BLaER1 treated with 17β-estradiol and CSF1 and Interleukin-3, amounts not matched to agents 10 nM and 100 nM (cell line): ENCODE measurements around the gene TIFAB.
A peak's percentile ranks its signal among the peaks of the same experiment; 100 is the strongest.

Experiments
- H3K27ac ChIP-seq, 11 experiments: shearing (Covaris generic); formaldehyde crosslinking; 2 replicates each; pipeline ENCODE4 v1.8.1; 2022
- H3K27me3 ChIP-seq, 11 experiments: shearing (Covaris generic); formaldehyde crosslinking; 2 replicates each; pipeline ENCODE4 v1.8.1; 2022
- H3K36me3 ChIP-seq, 11 experiments: shearing (Covaris generic); formaldehyde crosslinking; 2 replicates each; pipeline ENCODE4 v1.8.1; 2022
- H3K4me1 ChIP-seq, 10 experiments: shearing (Covaris generic); formaldehyde crosslinking; 2 replicates each; pipeline ENCODE4 v1.8.1; 2022
- H3K4me2 ChIP-seq, 11 experiments: shearing (Covaris generic); formaldehyde crosslinking; 2 replicates each; pipeline ENCODE4 v1.8.1; 2022
- H3K4me3 ChIP-seq, 10 experiments: shearing (Covaris generic); formaldehyde crosslinking; 2 replicates each; pipeline ENCODE4 v1.8.1; 2022
- H3K9ac ChIP-seq, 11 experiments: shearing (Covaris generic); formaldehyde crosslinking; 2 replicates each; pipeline ENCODE4 v1.8.1; 2022
- H3K9me3 ChIP-seq, 11 experiments: shearing (Covaris generic); formaldehyde crosslinking; replicated peaks in 1 of 11; 2 replicates each; pipeline ENCODE4 v1.8.1; 2022
- H4K20me1 ChIP-seq, 11 experiments: shearing (Covaris generic); formaldehyde crosslinking; 2 replicates each; pipeline ENCODE4 v1.8.1; 2022
- Cebpa-rat ChIP-seq, 11 experiments: shearing (Covaris generic); IDR thresholded peaks; 2 replicates each; pipeline ENCODE4 v1.8.1; 2022

The TIFAB gene

GRCh38 chr5:135491552-135492318, 39.6 kb upstream of the TIFAB start:
- no peak overlapping the region for H3K9ac ChIP-seq
- H3K27ac ChIP-seq, result no peak overlapping the region
- H3K4me2 ChIP-seq, result peak overlapping the region in 6 of 11 experiments; percentile 9 to 77 (median 49); a peak in 7 of 22 replicates
- no peak overlapping the region for H3K4me3 ChIP-seq
- no peaks in the 10 kb centered on the region for H3K36me3 ChIP-seq
- peaks cover 0 to 46% (median 23%) of the 10 kb centered on the region in 11 experiments; a peak in 16 of 22 replicates for H4K20me1 ChIP-seq
- H3K27me3 ChIP-seq, result peaks cover 63 to 87% (median 83%) of the 10 kb centered on the region in 11 experiments
- no peak for TF ChIP-seq Cebpa-rat (IDR thresholded peaks at IDR 0.05)
- peaks cover 19 to 80% (median 34%) of the 10 kb centered on the region in 10 experiments for H3K4me1 ChIP-seq
- peaks cover 0 to 37% (median 11%) of the 10 kb centered on the region in 11 experiments; a peak in 13 of 22 replicates for H3K9me3 ChIP-seq

GRCh38 chr5:135491038-135491551, 38.9 kb upstream of the TIFAB start:
- H3K27ac ChIP-seq, result no peak overlapping the region
- no peak overlapping the region for H3K9ac ChIP-seq
- no peak for TF ChIP-seq Cebpa-rat (IDR thresholded peaks at IDR 0.05)
- H3K27me3 ChIP-seq, result peaks cover 70 to 94% (median 89%) of the 10 kb centered on the region in 11 experiments
- peaks cover 0 to 46% (median 23%) of the 10 kb centered on the region in 11 experiments; a peak in 16 of 22 replicates for H4K20me1 ChIP-seq
- peaks cover 19 to 80% (median 34%) of the 10 kb centered on the region in 10 experiments for H3K4me1 ChIP-seq
- 0 out of 20 replicates have a peak overlapping the region, but pooled peaks of 1 of the 10 experiments have one; percentile 3 for H3K4me3 ChIP-seq
- H3K4me2 ChIP-seq, result peak overlapping the region in 2 of 11 experiments; percentile 1 to 9; a peak in 3 of 22 replicates
- peaks cover 0 to 37% (median 11%) of the 10 kb centered on the region in 11 experiments; a peak in 13 of 22 replicates for H3K9me3 ChIP-seq
- no peaks in the 10 kb centered on the region for H3K36me3 ChIP-seq

GRCh38 chr5:135490245-135491037, 38.3 kb upstream of the TIFAB start:
- H3K9ac ChIP-seq, result no peak overlapping the region
- peaks cover 0 to 46% (median 23%) of the 10 kb centered on the region in 11 experiments; a peak in 16 of 22 replicates for H4K20me1 ChIP-seq
- H3K36me3 ChIP-seq, result no peaks in the 10 kb centered on the region
- H3K4me2 ChIP-seq, result peak overlapping the region; percentile 67 to 93 (median 74); a peak in 21 of 22 replicates
- peaks cover 76 to 100% (median 96%) of the 10 kb centered on the region in 11 experiments for H3K27me3 ChIP-seq
- TF ChIP-seq Cebpa-rat (IDR thresholded peaks at IDR 0.05), result no peak
- H3K4me1 ChIP-seq, result peaks cover 19 to 80% (median 34%) of the 10 kb centered on the region in 10 experiments
- H3K9me3 ChIP-seq, result peaks cover 0 to 37% (median 8%) of the 10 kb centered on the region in 11 experiments; a peak in 12 of 22 replicates
- H3K4me3 ChIP-seq, result peak overlapping the region in 7 of 10 experiments; percentile 3 to 63 (median 46); a peak in 5 of 20 replicates
- no peak overlapping the region for H3K27ac ChIP-seq

GRCh38 chr5:135489466-135490244, 37.5 kb upstream of the TIFAB start:
- Histone ChIP-seq H3K4me1 (peaks cover 19 to 75% (median 34%) of the 10 kb centered on the region in 10 experiments), H3K27me3 (peaks cover 78 to 100% (median 99%) of the 10 kb centered on the region in 11 experiments), H4K20me1 (peaks cover 0 to 46% (median 23%) of the 10 kb centered on the region in 11 experiments; a peak in 16 of 22 replicates), H3K4me2 (peak overlapping the region; percentile 67 to 93 (median 74)), H3K4me3 (peak overlapping the region; percentile 33 to 63 (median 48)), H3K9me3 (peaks cover 0 to 29% (median 5%) of the 10 kb centered on the region in 11 experiments; a peak in 10 of 22 replicates), H3K9ac (0 out of 22 replicates have a peak overlapping the region, but pooled peaks of 2 of the 11 experiments have one; percentile 47 to 52), H3K27ac (no peak overlapping the region), H3K36me3 (no peaks in the 10 kb centered on the region)
- TF ChIP-seq Cebpa-rat (IDR thresholded peaks at IDR 0.05), result no peak

GRCh38 chr5:135488727-135489465, 36.7 kb upstream of the TIFAB start:
- Histone ChIP-seq H3K27ac (no peak overlapping the region), H3K9ac (peak overlapping the region in 4 of 11 experiments; percentile 12 to 52 (median 45); a peak in 4 of 22 replicates), H3K36me3 (no peaks in the 10 kb centered on the region), H3K4me1 (peaks cover 19 to 67% (median 34%) of the 10 kb centered on the region in 10 experiments), H4K20me1 (peaks cover 0 to 46% (median 23%) of the 10 kb centered on the region in 11 experiments; a peak in 16 of 22 replicates), H3K9me3 (peaks cover 0 to 22% (median 5%) of the 10 kb centered on the region in 11 experiments; a peak in 10 of 22 replicates), H3K4me2 (peak overlapping the region; percentile 67 to 93 (median 74)), H3K27me3 (peaks cover 78 to 96% (median 92%) of the 10 kb centered on the region in 11 experiments), H3K4me3 (peak overlapping the region; percentile 33 to 63 (median 48))
- no peak for TF ChIP-seq Cebpa-rat (IDR thresholded peaks at IDR 0.05)

GRCh38 chr5:135487839-135488514, 35.8 kb upstream of the TIFAB start:
- H3K4me3 ChIP-seq, result peak overlapping the region in 2 of 10 experiments; percentile 52 to 59; a peak in 3 of 20 replicates
- H3K4me2 ChIP-seq, result peak overlapping the region in 2 of 11 experiments; percentile 88 to 93; a peak in 5 of 22 replicates

GRCh38 chr5:135487037-135487395, 34.9 kb upstream of the TIFAB start:
- H3K4me2 ChIP-seq, result no peak overlapping the region; a peak in 2 of 22 replicates
- H3K36me3 ChIP-seq, result no peaks in the 10 kb centered on the region
- no peak overlapping the region for H3K4me3 ChIP-seq
- no peak overlapping the region for H3K9ac ChIP-seq
- no peak overlapping the region for H3K27ac ChIP-seq
- peaks cover 0 to 16% (median 5%) of the 10 kb centered on the region in 11 experiments; a peak in 10 of 22 replicates for H3K9me3 ChIP-seq
- peaks cover 67 to 77% (median 74%) of the 10 kb centered on the region in 11 experiments for H3K27me3 ChIP-seq
- H3K4me1 ChIP-seq, result peaks cover 19 to 57% (median 31%) of the 10 kb centered on the region in 10 experiments
- H4K20me1 ChIP-seq, result peaks cover 0 to 46% (median 23%) of the 10 kb centered on the region in 11 experiments; a peak in 16 of 22 replicates
- no peak for TF ChIP-seq Cebpa-rat (IDR thresholded peaks at IDR 0.05)

More at GRCh38 chr5:135487839-135488514, 35.8 kb upstream of the TIFAB start:
- Histone ChIP-seq H3K9ac (no peak overlapping the region), H3K4me1 (peaks cover 19 to 58% (median 32%) of the 10 kb centered on the region in 10 experiments), H3K27me3 (peaks cover 76 to 86% (median 83%) of the 10 kb centered on the region in 11 experiments), H3K27ac (no peak overlapping the region), H3K9me3 (peaks cover 0 to 22% (median 5%) of the 10 kb centered on the region in 11 experiments; a peak in 10 of 22 replicates), H4K20me1 (peaks cover 0 to 46% (median 23%) of the 10 kb centered on the region in 11 experiments; a peak in 16 of 22 replicates), H3K36me3 (no peaks in the 10 kb centered on the region)
- no peak for TF ChIP-seq Cebpa-rat (IDR thresholded peaks at IDR 0.05)
